Muscle of leg (tissue), 11 donors: ENCODE results near the gene SLC6A16. TPM values are rescaled to one million over a fixed set of nuclear protein-coding genes. Genes with fewer than 3 reads are reported as not detected.
A peak's percentile ranks its signal among the peaks of the same experiment; 100 is the strongest.

ENCODE experiments used
- DNase-seq: peaks from one replicate; pipeline ENCODE4 v3.0.0; 2013
- H3K27ac ChIP-seq: one replicate; pipeline ENCODE4 v1.5.1; 2013; ENCODE audit warnings: mild to moderate bottlenecking, low read length, control low read depth
- H3K27me3 ChIP-seq: one replicate; pipeline ENCODE4 v1.6.1; 2013; ENCODE audit warnings: low read length; ENCODE audit not compliant: control insufficient read depth, insufficient read depth
- H3K36me3 ChIP-seq: one replicate; pipeline ENCODE4 v1.6.1; 2013; ENCODE audit warnings: low read length; ENCODE audit not compliant: control insufficient read depth, insufficient read depth
- H3K4me1 ChIP-seq: one replicate; pipeline ENCODE4 v1.6.1; 2013; ENCODE audit warnings: low read length; ENCODE audit not compliant: control insufficient read depth, insufficient read depth
- H3K4me3 ChIP-seq: one replicate; pipeline ENCODE4 v1.5.1; 2013; ENCODE audit warnings: low read length, control low read depth
- H3K9me3 ChIP-seq: replicated peaks from 2 replicates; pipeline ENCODE4 v1.6.1; 2013; ENCODE audit warnings: low read depth, low read length; ENCODE audit not compliant: control insufficient read depth
- WGBS: methylation state at CpG from one replicate; pipeline ENCODE4 v1.1.5; 2013; ENCODE audit warnings: missing lambda C conversion rate; ENCODE audit not compliant: insufficient coverage; 5-methylcytosine and 5-hydroxymethylcytosine counted together
- polyA plus RNA-seq, 8 donors: library from polyadenylated mRNA; unstranded; fragments of 120-200 nt; gene quantifications; one replicate each; pipeline versions ENCODE4 v1.2.1 to v1.2.3, GENCODE V29; 2013; ENCODE audit warnings: inconsistent platforms in 1 of 8, low replicate concordance in 1 of 8; ENCODE audit not compliant: insufficient read length in 8 of 8, insufficient read depth in 1 of 8
- total RNA-seq: library from RNA; stranded (reverse); fragments of 120-200 nt; gene quantifications from one replicate; pipeline ENCODE4 v1.2.4, GENCODE V29; 2013

Gene SLC6A16
- total and polyA plus RNA-seq, 9 donors = 0.49 to 3.2 (median 1.1) TPM

GRCh38 chr19:49361438-49362047 lies 36.6 kb upstream of the SLC6A16 start:
- peak; percentile 96 for DNase-seq
- Histone ChIP-seq H3K27ac (peak overlapping the region; percentile 96), H3K9me3 (no peaks in the 10 kb centered on the region), H3K4me1 (peaks cover 42% of the 10 kb centered on the region), H3K36me3 (peaks cover 32% of the 10 kb centered on the region), H3K4me3 (peak overlapping the region; percentile 100), H3K27me3 (peaks cover 2% of the 10 kb centered on the region)
- WGBS = under 1% methylated on average over 26 of the region's 27 CpGs

GRCh38 chr19:49359851-49360820 lies 35.1 kb upstream of the SLC6A16 start:
- DNase-seq = peak; percentile 83
- Histone ChIP-seq H3K9me3 (no peaks in the 10 kb centered on the region), H3K4me3 (no peak overlapping the region), H3K27ac (peak overlapping the region; percentile 96), H3K4me1 (peaks cover 49% of the 10 kb centered on the region), H3K36me3 (peaks cover 45% of the 10 kb centered on the region), H3K27me3 (peaks cover 2% of the 10 kb centered on the region)
- WGBS = 19% methylated on average over 4 of the region's 17 CpGs

GRCh38 chr19:49357186-49357585 lies 32.2 kb upstream of the SLC6A16 start:
- H3K27ac ChIP-seq = peak overlapping the region; percentile 80

GRCh38 chr19:49356382-49356781 lies 31.4 kb upstream of the SLC6A16 start:
- Histone ChIP-seq H3K27ac (peak overlapping the region; percentile 80), H3K36me3 (peaks cover 77% of the 10 kb centered on the region), H3K4me1 (peaks cover 31% of the 10 kb centered on the region), H3K27me3 (no peaks in the 10 kb centered on the region), H3K9me3 (no peaks in the 10 kb centered on the region), H3K4me3 (no peak overlapping the region)
- DNase-seq = peak; percentile 62
- WGBS = 34% methylated on average over 2 of the region's 7 CpGs

More at GRCh38 chr19:49357186-49357585, 32.2 kb upstream of the SLC6A16 start:
- H3K4me3 ChIP-seq = no peak overlapping the region
- H3K4me1 ChIP-seq = peaks cover 31% of the 10 kb centered on the region
- no peaks in the 10 kb centered on the region for H3K9me3 ChIP-seq
- peaks cover 69% of the 10 kb centered on the region for H3K36me3 ChIP-seq
- WGBS = 63% methylated on average over 8 of the region's 9 CpGs
- no peak for DNase-seq
- H3K27me3 ChIP-seq = no peaks in the 10 kb centered on the region

GRCh38 chr19:49355909-49356353 lies 30.9 kb upstream of the SLC6A16 start:
- Histone ChIP-seq H3K4me3 (no peak overlapping the region), H3K4me1 (peaks cover 30% of the 10 kb centered on the region), H3K27ac (peak overlapping the region; percentile 80), H3K36me3 (peaks cover 81% of the 10 kb centered on the region), H3K9me3 (no peaks in the 10 kb centered on the region), H3K27me3 (no peaks in the 10 kb centered on the region)
- DNase-seq = peak; percentile 85
- 10% methylated on average over 2 of the region's 12 CpGs for WGBS

GRCh38 chr19:49349567-49349966 lies 24.6 kb upstream of the SLC6A16 start:
- WGBS = 100% methylated on average over 1 of the region's 2 CpGs
- H3K9me3 ChIP-seq = no peaks in the 10 kb centered on the region
- no peak overlapping the region for H3K27ac ChIP-seq
- H3K36me3 ChIP-seq = peaks cover 89% of the 10 kb centered on the region
- no peaks in the 10 kb centered on the region for H3K27me3 ChIP-seq
- H3K4me1 ChIP-seq = no peaks in the 10 kb centered on the region
- H3K4me3 ChIP-seq = no peak overlapping the region
- DNase-seq = no peak

- Histone ChIP-seq H3K27ac (no peak overlapping the region), H3K9me3 (no peaks in the 10 kb centered on the region), H3K27me3 (no peaks in the 10 kb centered on the region), H3K4me1 (no peaks in the 10 kb centered on the region), H3K4me3 (no peak overlapping the region), H3K36me3 (peaks cover 89% of the 10 kb centered on the region)
- 100% methylated on average over 1 of the region's 12 CpGs for WGBS
- no peak for DNase-seq
Measured at GRCh38 chr19:49348305-49349189, 23.6 kb upstream of the SLC6A16 start.

- H3K4me3 ChIP-seq = no peak overlapping the region
- H3K36me3 ChIP-seq = peaks cover 88% of the 10 kb centered on the region
- H3K27ac ChIP-seq = no peak overlapping the region
- H3K4me1 ChIP-seq = no peaks in the 10 kb centered on the region
- H3K27me3 ChIP-seq = no peaks in the 10 kb centered on the region
- peak; percentile 78 for DNase-seq
- H3K9me3 ChIP-seq = no peaks in the 10 kb centered on the region
- 62% methylated on average over 3 of the region's 3 CpGs for WGBS
Measured at GRCh38 chr19:49347835-49348234, 22.8 kb upstream of the SLC6A16 start.

GRCh38 chr19:49347191-49347590 lies 22.2 kb upstream of the SLC6A16 start:
- H3K4me1 ChIP-seq = no peaks in the 10 kb centered on the region
- no peak for DNase-seq
- H3K27ac ChIP-seq = no peak overlapping the region
- 88% methylated on average over 7 of the region's 15 CpGs for WGBS
- no peaks in the 10 kb centered on the region for H3K9me3 ChIP-seq
- peaks cover 90% of the 10 kb centered on the region for H3K36me3 ChIP-seq
- no peaks in the 10 kb centered on the region for H3K27me3 ChIP-seq
- H3K4me3 ChIP-seq = no peak overlapping the region
